Peyer's patch (tissue), 4 donors: ENCODE results near the gene NAV3.

ENCODE experiments used
- POLR2A ChIP-seq, 2 donors: fragments of 450-650 bp; IDR thresholded peaks; one replicate each; pipeline ENCODE4 v1.5.1; 2017; ENCODE audit warnings: antibody characterized with exemption in 2 of 2, mild to moderate bottlenecking in 2 of 2, moderate library complexity in 2 of 2
- TF ChIP-seq, protein P1 (sequence below), 6 experiments: fragments of 450-650 bp in 4 of 6; fragments of 200-600 bp in 2 of 6; sonication (generic) in 1 of 6; IDR thresholded peaks; one replicate each; pipeline ENCODE4 v1.5.1; 2017 to 2019; ENCODE audit warnings: antibody characterized with exemption in 6 of 6, mild to moderate bottlenecking in 3 of 6, moderate library complexity in 1 of 6

DNA sequence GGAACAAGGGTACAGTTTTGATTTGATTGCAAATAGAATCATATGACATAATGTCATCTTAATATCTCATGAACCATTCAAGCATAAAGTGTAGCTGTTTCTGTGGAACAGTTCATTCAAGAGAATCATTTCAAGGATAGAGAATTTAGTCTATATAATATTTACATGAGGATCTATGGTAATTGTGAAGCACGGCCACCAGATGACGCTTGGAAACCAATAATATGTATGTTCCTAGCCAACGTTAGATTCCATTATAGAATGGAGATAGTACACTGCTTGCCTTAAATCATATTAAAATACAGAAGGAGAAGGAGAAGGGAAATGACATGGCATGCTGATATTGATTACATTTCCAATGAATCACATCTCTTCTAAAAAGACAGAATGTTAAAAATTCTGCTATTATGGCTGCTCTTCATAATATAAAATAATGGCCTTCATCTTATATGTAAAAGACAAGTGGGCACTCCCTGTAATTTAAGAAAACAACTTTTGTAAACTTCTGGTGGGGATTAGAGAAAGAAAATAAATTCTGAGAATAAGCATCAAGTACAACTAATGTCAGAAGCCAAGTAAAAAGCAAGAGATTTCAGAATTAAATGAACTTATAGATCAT, 351.0 kb downstream of the NAV3 start:
- TF ChIP-seq, protein P1, sequence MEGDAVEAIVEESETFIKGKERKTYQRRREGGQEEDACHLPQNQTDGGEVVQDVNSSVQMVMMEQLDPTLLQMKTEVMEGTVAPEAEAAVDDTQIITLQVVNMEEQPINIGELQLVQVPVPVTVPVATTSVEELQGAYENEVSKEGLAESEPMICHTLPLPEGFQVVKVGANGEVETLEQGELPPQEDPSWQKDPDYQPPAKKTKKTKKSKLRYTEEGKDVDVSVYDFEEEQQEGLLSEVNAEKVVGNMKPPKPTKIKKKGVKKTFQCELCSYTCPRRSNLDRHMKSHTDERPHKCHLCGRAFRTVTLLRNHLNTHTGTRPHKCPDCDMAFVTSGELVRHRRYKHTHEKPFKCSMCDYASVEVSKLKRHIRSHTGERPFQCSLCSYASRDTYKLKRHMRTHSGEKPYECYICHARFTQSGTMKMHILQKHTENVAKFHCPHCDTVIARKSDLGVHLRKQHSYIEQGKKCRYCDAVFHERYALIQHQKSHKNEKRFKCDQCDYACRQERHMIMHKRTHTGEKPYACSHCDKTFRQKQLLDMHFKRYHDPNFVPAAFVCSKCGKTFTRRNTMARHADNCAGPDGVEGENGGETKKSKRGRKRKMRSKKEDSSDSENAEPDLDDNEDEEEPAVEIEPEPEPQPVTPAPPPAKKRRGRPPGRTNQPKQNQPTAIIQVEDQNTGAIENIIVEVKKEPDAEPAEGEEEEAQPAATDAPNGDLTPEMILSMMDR (IDR thresholded peaks at IDR 0.05) = peak in 4 of 6 experiments; percentile 28 to 70 (median 62)
- no peak for TF ChIP-seq POLR2A (IDR thresholded peaks at IDR 0.05)
